GM19324 (cell line): ENCODE measurements around the gene HAUS2.
"Not testable (repeated sequence)": the region's sequence is repeated elsewhere in the genome, so short reads cannot be mapped to it uniquely, and the experiment has no call there.

Experiments used
- ATAC-seq: cut with Tn5 transposase; IDR thresholded peaks from one replicate; pipeline ENCODE4 v1.9.1; 2021; ENCODE audit warnings: mild to moderate bottlenecking, moderate library complexity; ENCODE audit not compliant: unreplicated experiment, low FRiP score

HAUS2 gene

DNA sequence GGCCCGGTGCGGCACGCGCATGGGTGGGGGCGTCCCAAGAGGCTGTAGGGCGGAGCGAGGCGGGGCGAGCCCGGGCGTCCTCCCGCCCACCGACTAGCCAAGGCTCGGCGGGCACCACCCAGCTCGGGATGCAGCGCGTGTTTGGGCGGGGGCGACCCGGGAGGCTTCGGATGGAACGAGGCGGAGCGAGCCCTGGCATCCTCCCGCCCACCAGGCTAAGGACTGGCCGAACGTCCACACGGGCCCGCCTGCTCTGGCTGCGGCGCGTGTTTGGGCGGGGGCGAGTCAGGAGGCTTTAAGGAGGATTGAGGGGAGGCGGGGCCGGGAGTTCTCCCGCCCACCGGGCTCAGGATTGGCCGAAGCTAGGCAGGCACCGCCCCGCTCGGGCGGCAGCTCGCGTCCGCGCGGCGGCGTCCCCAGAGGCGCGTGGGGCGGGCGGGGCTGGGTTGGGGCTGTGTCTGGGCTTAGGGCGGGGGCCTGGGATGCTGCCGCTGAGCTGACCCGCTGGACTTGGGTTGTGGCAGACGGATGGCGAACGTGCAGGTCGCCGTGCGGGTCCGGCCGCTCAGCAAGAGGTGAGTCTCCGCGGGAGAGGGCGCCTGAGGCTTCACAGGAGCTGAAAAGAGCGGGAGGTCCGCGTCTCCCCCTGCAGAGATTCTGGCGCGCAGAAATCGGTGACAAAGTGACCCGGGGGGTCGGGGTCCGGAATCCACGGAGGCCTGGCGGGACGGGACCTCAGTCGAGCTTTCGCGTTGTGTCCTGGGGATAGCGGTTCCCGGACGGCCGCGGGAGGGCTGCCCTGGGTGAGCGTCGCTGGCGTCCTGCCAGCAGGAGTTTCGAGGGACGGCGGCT is 26.8 kb downstream of the HAUS2 start, which contains the start of gene STARD9:
TSS of gene STARD9 (plus strand) at position 419 of the 852 bp plus-strand sequence. CDS start at position 529, 110 bp downstream.
- ATAC-seq: peak; percentile 93

GRCh38 chr15:42576040-42576594 is 27.5 kb downstream of the HAUS2 start:
- ATAC-seq: no peak

- ATAC-seq: no peak
These were observed 28.1 kb downstream of the HAUS2 start for GRCh38 chr15:42576776-42577175.

DNA sequence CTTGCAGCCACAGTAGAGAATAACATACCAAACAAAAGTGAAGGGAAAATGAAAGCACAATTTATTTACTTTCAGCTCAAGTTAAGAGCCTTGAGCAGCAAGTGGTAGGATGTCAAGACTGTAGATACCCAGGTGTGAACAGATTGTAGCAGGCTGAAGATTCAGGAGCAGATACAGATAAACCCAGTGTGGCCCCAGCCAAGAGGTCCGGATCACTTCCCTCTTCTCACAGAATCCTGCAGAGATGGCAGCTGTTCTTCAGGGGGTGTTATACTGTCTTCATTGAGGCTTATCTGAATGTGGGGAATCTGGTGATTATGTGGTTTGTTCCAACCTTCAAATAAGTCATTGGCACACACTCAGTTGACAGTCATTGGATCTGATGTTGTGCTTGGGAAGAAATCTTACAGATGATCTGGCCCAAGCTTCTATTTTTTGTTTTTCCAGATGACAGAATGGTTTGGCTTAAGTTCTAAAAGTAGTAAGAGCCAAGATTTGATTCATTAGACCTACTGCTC is 28.9 kb downstream of the HAUS2 start:
- ATAC-seq: no peak

DNA sequence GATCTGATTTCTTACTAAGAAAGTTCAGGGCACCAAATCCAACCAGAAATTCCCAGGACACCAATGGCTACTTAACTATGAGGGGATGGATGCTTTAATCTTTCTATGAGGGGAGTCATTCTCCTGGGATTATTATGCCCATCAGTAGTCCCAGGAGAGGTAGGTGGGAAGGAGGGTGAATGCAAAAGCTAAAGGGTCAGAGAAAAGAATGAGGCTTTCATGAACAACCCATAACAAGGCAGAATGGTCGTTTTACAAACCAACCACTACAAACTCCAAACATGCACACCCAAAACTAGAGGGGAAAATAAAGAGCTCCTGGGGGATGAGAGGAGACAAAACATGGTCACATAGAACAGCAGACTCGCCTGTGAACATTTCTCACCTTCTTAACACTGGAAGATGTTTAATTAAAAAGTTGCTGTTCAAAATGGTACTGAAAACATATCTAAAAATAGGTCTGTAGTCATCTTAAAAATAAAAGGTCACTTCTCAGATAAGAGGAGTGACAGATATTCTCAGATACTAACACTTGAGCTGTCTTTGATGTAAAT is 30.4 kb downstream of the HAUS2 start:
- ATAC-seq: no peak

GRCh38 chr15:42581272-42581730 is 32.7 kb downstream of the HAUS2 start:
- ATAC-seq: peak; percentile 69

DNA sequence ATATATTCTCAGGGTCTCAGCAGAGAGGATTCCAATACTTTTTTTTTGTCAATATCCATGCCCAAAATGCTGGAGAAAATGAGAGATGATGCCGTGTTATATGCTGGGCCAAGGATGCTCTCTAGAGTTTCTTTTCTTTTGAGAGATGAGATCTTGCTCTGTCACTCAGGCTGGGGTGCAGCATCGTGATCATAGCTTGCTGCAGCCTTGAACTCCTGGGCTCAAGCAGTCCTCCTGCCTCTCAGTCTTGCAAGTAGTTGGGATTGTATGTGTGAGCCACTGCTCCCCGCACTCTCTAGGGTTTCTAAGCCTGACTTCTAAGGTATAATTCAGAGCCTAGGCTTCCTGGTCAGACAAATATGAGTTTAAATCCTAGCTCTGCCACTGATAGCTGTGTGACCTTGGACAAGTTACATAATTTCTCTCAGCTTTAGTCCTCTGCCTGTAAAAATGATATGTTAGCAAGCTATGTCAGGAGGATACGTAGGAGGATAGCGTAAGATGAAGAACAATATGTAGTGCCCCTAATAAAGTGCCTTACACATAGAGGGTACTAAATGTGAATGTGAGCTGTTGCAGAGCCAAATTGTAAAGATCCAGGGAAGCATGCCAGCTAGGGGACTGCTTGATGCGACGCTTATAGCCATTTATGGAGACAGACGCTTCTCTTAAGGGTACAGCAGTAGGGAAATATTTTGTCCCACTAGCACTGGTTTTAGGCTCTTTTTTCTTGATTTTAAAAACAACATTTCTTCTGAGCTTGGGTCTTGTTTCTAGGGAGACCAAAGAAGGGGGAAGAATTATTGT is 34.1 kb downstream of the HAUS2 start:
- no peak for ATAC-seq

GRCh38 chr15:42584031-42584765 is 35.6 kb downstream of the HAUS2 start:
- no peak for ATAC-seq

DNA sequence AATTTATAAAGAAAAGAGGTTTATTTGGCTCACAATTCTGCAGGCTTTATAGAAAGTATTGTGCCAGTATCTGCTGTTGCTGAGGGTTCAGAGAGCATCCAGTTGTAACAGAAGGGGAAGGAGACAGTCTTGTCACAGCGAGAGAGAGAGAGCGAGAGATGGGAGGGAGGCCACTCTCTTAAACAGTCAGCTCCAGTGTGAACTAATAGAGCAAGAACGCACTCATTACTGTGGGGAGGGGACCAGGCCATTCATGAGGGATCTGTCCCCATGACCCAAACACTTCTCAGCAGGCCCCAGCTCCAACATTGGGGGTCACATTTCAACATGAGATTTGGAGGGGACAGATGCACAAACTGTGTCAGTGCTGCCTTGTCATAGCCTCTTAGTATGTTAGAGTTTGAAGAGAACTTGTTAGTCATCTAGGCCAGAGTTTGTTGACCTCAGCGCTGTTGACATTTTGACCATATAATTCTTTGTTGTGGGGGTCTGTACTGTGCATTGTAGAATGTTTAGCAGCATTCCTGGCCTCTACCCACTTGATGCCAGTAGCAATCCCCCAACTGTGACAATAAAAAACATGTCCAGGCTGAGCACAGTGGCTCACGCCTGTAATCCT is 42.1 kb downstream of the HAUS2 start:
- ATAC-seq: no peak

DNA sequence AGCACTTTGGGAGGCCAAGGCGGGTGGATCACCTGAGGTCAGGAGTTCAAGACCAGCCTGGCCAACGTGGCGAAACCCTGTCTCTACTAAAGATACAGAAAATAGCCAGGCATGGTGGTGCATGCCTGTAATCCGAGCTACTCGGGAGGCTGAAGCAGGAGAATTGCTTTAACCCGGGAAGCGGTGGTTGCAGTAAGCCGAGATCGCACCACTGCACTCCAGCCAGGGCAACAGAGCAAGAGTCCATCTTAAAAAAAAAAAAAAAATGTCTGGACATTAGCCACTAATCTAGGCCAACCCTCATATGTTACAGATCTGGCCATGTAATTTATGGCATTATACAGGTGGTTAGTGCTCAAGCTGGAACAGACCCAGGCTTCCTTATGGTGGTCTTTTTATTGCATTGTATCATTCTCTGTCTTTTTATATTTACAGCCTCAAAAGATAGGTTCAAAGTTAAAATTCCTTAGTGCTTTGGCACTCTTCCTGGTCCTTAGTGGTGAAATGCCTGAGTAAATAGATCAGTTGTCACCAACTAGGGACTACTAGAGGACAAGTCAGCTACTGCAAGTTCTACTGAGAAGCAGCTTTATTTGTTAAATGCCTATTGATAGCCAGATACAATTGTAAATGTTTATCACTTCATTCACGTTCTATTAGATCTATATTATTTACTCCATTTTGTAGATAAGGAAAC is 42.7 kb downstream of the HAUS2 start:
- ATAC-seq: no peak

GRCh38 chr15:42592716-42593115 is 44.1 kb downstream of the HAUS2 start:
- ATAC-seq: no peak

DNA sequence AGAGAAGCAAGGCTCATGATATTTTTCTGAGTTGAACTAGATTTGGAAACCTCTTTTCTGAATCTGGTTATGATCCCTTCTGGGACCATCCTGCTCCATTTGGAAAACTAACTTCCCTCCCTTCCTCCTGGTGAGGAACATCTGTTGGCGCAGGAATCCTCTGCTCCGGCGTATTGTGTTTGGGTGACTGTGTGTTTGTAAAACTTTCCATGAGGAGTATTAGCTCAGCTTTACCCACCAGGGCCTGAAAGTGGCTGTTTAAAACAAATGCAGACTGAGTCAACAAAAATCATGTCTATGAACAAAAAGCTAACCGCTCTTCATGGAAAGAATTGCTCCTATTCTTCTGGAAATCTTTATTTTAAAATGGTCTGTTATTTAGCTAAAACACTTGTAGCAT is 44.5 kb downstream of the HAUS2 start:
- no peak for ATAC-seq

DNA sequence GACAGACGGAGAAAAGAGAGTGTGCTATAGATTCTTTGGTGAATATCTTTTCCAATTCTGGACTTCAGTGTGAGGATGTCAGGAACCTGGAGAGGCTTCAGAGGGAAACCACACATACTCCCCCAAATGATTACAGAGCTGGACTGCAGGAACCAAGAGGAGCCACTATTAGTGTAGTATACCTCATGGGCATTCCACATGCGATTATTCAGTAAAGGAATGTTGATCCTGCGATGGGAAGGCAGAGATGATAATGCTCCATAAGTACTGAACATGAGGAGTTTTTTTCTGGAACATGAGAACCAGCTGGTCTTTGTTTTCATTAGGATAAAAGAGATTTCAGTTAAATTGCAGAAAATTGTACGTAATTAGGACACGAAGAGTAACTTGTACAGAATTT is 45.5 kb downstream of the HAUS2 start:
- ATAC-seq: no peak

DNA sequence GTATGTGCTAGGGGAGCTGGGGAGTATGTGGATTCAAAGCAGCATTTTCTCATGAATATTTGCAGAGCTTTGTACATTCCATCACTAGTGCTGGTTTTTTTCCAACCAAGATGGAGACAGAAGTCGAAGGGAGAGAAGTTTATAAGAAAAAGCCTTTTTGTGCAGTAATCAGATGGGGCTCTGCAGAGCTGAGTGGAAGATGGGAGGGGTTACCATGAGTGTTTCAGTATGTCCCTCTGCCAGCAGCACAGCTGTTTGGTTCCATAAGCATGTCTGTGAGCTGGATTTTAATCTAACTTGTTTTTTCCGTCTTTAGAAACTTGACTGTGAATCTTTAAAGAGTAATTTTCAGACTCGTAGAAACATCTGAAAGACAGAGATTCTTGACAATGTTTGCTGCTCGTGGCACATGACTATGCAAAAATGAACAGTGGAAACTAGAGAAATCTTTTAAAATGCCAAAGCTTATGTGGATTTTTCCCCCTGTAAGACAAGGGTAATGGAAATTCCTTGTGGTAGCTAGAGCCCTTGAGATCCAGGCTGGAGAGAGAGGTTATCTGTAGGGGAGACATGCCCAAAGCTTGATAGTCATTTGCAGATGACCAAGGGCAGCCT is 47.1 kb downstream of the HAUS2 start:
- no peak for ATAC-seq

GRCh38 chr15:42601316-42601715 is 52.7 kb downstream of the HAUS2 start:
- ATAC-seq: not testable (repeated sequence)

DNA sequence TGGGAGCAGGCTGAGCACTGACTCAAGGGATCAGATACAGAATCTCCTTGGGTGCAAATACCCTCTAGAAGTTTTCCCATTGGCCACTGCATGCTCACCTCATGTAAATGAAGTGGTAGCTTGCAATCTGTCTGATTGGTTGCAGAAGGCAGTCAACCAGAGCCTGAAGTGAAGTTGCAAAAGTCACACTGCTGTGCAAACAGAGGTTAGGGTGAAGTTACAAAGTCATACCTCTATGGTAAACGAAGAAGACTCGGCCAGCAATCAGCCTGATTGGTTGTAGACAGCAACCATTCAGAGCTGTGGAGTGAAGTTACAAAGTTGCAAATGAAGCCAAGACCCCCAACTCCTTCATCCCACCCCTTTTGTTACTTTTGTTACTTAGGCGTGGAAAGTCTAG is 53.9 kb downstream of the HAUS2 start:
- ATAC-seq: no peak

DNA sequence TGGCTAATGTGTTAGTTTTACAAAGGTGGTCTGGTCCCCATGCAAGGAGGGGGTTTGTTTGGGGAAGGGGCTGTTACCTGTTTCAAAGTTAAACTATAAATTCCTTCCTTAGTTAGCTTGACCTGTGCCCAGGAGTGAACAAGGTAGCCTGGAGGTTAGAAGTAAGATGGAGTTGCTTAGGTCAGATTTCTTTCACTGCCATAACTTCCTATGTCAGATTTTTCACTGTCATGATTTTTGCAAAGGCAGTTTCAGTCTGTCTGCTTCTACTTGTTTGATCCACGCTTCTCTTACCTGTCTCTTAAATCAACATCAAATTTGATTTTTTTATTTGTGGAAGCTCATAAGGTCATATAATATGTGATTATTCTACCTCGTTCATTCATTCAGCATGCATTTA is 55.3 kb downstream of the HAUS2 start:
- ATAC-seq: no peak

DNA sequence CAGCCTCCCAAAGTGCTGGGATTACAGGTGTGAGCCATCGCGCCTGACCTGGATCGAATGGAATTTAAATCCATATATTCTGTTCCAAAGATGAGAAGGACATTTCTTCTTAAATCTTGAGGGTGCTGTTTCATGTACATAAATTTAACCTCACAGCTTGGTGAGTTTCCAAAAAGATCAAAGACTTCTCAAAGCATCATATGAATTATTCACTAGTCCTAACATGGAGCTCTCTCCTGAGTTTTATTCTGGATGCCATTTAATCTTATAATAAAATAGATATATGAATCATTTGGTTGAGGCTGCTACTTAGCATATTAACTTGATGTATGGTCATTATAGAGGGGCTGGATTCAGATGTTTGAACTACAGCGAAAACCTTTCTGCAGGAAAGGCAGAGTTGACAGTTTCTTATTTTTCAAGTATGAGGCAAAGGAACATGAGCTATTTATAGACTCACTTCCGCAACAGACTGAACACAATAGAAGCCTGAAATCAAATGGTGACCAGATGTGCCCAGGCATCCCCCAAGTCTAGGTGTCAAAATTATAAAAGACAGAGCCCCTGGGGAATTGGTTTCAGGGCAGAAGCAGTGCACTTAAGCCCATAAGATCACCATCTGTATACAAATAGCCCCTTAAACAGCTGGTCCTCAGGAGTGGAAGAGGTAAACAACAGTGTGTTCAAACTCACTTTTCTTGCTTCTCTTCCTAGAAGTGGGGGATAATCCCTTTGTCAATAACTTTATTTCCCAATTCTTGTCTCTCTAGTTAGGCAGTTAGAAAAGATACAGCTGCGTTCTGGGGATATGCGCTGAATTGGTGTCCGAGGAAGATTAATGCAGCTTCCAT is 56.5 kb downstream of the HAUS2 start:
- ATAC-seq: peak; percentile 35
